ENCODE results near the gene MOB3B.

- TF ChIP-seq POLR2A (IDR thresholded peaks at IDR 0.05) (no peak), CTCF (IDR thresholded peaks at IDR 0.05) (no peak)
Measured at GRCh38 chr9:27351438-27351837, 178.2 kb downstream of the MOB3B start.
